ENCODE measurements around the gene MFF.
"Not testable (repeated sequence)": the region's sequence is repeated elsewhere in the genome, so short reads cannot be mapped to it uniquely, and the experiment has no call there.

The MFF gene

DNA sequence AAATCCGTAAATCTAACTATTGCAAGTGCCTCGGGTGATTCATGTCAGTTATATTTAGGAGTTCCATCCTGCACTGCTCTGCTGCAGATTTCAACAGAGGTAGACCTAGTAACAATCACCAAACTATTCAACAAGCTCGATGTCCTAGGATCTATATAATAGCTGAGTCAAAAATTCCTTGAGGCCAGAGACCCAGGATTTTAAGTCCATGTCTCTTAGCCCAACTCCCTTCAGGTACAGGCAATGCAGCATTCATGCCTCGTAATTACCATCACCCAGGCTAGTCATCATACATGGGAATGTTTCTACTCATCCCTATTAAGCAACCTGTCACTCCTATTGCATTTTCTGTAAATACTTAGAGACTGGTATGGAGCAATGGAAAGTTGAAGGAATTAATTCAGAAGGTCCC lies 53.3 kb downstream of the MFF start:
- no peak for DNase-seq (ENCODE audit: low read depth)

DNA sequence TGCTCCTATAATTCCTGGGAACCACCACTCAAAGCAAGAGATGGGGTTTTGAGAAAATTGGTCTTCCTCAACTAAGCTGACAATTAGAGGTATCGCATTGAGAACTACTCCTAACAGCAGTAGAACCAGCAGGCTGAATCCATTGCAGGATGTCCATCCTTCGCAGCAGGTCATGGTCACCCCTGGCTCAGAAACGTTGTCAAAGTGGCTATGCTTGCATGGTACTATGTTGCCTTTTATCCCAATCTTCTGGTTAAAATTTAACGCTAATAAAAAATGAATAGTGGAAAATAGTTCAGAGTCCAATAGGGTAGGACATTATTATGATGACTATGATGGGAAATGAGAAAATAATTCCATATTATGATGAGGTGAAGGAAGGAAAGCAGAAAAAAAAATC lies 54.0 kb downstream of the MFF start, which contains the start of gene TM4SF20:
Gene TM4SF20, minus strand, starts transcription at position 212 of the 400 bp plus-strand sequence. Its CDS starts 38 bp downstream, at position 174.
- DNase-seq (ENCODE audit: low read depth): no peak

DNA sequence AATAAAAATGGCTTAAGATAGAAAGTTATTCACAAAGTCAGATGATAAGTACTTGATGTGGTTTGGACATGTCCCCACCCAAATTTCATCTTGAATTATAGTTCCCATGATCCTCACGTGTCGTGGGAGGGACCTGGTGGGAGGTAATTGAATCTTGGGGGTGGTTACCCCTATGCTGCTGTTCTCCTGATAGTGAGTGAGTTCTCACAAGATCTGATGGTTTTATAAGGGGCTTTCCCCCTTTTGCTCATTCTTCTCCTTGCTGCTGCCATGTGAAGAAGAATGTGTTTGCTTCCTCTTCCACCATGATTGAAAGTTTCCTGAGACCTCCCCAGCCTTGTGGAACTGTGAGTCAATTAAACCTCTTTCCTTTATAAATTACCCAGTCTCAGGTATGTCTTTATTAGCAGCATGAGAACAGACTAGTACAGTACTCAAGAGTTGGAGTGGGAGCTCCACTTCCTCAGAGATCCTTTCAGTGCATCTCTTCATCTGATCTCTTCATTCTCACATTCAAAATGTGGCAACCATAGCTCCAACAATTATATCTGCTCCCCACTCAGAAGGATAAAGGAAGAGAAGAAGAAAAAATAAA lies 57.3 kb downstream of the MFF start:
- not testable (repeated sequence) for DNase-seq (ENCODE audit: low read depth)

DNA sequence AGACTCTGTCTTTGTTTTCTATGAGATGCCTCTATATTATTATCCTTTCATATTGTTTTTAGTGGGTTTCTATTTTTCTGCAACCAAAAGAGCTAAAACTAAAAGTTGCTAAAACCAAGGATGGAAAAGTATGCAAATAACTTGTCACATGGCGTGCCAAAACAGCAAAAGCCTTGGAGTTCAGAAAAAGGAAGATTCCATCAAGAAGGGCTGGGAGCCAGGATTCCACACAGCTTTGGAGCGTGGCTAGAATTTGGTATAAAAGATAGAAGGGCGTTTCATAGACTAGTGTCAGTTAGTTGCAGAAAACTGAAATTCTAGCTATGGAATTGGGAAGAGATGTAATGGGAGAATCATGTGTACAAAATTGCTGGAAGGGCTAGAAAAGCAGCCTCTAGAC lies 58.6 kb downstream of the MFF start:
- DNase-seq (ENCODE audit: low read depth): no peak

DNA sequence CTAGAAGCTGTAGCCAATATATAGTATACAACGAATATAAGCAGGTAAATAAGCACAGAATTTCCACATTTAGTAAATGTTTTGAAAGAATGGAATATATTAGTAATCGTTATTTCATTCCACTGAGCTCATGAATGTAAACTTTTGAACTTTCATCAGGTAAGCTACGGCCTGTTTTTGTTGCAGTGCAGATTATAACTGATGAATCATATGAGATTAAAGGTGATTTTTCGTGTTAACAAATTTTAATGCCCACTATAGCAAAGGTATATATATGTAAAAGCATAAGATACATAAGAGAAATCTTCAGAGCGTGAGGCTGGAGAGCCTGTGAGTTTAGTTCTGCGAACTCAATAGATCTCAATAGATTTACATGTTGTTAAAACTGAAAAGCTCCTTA lies 61.6 kb downstream of the MFF start:
- no peak for DNase-seq (ENCODE audit: low read depth)

DNA sequence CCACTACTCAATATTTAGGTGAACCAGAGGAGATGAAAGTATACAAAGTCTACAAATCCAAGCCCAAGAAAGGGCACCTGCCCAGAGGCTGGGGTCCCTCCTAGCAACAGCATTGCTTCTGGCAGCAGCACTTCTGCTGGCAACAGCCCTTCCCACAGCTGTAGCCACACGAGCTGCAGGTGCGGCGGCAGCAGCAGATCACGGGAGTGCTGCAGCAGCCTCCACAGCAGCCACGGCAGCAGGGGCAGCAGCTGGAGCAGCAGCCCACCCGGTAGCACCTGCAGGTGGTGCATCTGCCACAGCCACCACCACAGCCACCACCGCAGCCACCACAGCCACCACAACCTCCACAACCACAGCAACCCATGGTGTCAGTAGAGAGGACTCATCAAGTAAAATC lies 62.5 kb downstream of the MFF start, which contains the start of gene SCYGR1:
Gene SCYGR1, minus strand, starts transcription at position 367 of the 400 bp plus-strand sequence. Its CDS starts 0 bp downstream, at position 367.
- not testable (repeated sequence) for DNase-seq (ENCODE audit: low read depth)

DNA sequence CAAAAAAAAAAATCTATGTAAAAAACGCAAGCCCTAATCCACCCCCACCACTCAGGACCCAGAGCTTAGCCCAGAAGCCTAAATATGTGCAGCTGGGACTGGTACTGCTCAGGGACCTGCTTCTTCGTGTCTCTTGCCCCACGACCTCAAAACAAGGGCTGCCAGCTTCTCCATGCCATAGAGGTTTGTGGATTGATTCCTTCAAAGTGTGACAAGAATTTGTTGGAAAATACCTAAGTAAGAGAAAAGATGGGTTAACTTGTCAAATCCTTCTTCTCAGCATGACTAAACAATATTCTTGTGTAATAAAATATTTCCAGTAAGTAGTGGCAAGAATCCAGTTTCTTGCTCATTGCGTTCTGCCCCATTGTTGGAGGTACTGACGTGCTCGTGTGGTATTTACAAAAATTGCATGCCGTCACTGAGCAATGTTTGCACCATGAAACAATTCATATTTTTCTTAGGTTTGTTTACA lies 63.5 kb downstream of the MFF start:
- DNase-seq (ENCODE audit: low read depth): no peak

DNA sequence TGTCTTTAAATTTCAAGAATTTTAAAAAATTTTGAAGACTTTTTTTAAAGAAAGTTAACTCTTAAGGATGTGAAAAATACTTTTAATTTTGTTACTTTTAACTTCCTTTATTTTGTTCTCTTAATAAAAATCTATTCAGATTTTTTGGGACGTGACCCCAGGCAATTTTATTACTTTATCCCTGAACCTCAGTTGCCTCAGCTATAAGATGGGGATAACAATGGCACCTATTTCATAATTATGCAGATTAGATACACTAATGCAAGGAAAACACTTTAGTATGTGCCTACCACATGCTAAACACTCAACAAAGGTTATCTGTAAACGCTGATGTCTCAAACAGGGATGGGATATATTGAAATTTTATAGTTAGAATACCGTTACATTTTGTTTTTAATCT lies 64.2 kb downstream of the MFF start:
- DNase-seq (ENCODE audit: low read depth): no peak

DNA sequence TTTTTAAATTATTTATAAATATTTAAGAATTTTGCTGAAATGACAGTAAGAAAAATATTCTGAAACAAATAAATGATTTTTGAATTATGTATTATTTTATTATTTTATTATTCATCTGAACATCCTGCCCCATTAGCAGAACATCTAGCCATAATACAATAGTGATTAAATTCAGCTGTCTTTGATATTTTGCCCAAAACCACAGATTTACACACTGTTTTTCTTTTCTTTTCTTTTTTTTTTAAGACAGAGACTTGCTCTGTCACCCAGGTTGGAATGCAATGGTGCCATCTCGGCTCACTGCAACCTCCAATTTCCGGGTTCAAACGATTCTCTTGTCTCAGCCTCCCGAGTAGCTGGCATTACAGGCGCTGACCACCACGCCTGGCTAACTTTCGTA lies 64.6 kb downstream of the MFF start:
- no peak for DNase-seq (ENCODE audit: low read depth)

DNA sequence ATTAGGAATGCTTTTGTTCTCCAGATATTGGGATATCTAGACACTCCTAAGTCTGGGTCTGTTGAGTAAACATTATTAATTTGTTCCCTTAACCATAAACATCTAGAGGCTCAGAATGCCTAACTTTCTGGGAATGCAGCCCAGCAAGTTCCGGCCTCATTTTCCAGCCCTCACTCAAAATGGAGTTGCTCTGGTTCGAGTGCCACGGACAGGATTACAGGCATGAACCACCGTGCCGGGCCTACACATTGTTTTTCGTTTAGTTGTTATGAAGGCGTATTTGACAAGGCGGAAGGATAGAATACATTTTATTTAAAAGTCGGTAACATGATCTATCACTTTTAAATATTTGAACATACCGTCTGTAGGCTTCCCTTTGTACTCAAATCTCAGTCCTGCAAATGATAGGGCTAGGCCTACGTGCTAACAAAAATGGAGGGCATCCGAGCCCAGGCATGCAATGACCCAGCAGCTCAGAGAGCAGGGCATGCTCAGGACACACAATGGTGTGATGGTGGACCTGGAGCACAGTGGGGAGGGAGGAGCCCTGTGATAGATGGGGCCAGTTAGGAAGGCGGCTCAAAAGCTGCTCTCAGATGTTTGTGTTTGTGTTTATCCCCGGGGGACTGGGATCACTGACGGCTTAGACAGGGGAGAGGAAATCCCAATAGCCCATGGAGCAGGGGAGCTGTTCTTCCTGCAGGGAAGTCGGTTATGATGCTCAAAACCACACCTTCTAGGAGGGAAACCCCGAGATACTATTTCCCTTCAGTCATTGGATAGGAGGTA lies 65.6 kb downstream of the MFF start:
- DNase-seq (ENCODE audit: low read depth): no peak

DNA sequence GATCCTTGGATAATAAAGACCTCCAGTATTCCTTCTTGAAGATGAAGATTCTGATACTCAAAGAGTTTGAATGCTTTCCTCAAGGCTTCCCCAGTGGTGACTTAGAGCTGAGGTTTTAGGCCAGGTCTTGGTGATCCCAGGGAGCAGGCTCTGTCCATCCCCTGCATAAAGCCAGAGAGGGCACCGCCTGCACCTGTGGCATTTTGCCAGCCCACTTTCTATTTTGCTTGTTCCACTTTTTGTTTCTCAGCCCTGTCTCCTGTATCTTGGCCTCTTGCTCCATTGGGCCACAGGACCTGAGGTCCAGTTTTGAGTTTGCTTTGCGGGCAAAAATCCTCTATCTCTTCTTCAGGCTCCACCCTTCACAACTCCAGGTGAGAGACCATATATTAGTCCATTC lies 69.3 kb downstream of the MFF start:
- DNase-seq (ENCODE audit: low read depth): no peak

DNA sequence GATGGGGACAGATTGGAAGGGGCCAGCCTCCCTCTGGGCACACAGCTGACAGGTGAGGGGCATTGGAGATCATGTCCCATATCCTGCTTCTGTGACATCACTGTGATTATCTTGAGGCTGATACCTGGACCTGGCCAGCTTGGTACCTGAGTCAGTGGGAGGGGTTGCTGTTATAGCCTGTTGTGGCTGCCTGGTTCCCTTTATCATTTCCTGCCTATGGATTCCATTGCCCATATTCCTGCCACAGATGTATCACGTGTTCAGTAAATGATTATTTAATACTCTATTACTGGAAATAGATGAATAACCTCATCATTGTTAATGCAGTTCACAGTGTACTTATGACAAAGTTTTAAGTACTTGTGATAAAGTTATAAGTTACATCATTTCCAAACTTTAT lies 70.5 kb downstream of the MFF start:
- DNase-seq (ENCODE audit: low read depth): no peak

DNA sequence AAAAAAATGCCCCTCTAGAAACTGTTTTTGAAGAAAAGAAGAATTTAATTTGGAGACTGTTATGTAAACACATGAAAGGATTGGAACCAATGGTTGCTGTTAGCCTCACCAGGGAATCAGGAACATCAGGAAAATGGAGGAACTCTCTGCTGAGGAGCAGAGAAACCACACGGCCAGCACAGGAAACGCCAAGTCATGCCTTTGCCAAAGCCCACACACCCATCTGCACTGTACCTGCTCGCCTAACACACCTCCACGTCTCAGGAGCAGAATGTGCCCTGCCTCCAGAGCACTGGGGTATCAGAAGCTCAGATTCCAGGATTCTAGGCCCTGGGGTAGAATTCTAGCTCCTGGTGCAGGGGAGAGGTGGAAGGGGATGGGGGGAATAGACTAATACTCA lies 72.5 kb downstream of the MFF start:
- no peak for DNase-seq (ENCODE audit: low read depth)

DNA sequence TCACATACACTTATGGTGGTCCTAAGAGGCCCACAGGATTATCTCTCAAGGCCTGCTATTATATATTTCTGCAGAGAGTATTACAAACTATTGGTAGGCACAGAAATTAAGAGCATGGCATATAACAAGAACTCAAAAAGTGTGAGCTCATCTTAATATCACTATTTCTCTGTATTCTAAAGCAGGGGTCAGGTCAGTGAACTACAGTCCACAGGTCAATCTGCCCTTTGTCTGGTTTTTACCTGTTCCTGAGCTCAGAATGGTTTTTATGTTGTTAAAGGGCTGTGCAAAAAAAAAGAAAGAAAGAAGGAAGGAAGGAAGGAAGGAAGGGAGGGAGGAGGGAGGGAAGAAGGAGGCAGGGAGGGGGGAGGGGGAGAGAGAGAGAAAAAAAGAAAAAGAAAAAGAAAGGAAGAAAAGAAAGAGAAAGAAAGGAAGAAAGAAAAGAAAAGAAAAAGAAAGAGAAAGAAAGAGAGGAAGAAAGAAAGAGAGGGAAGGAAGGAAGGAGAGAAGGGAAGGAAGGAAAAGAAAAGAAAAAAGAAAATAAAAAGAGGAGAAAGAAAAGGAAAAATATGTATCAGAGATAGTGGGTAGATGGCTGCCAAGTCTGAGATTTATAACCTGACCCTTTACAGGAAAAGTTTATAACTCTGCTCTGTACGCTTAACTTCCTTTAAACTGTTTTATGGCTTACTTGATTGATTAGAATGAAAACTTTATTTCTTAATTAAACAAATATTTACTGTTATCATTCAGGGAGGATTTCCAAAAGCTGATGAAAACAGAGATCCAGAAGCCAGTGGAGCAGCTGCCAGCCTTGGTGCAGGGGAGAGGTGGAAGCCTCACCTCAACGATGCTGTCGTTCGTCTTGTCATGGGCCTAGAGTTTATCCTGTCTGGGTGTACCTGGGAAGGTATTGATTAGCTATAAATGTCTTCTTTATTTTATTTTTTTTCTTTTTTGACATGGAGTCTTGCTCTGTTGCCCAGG lies 73.9 kb downstream of the MFF start:
- no peak for DNase-seq (ENCODE audit: low read depth)

DNA sequence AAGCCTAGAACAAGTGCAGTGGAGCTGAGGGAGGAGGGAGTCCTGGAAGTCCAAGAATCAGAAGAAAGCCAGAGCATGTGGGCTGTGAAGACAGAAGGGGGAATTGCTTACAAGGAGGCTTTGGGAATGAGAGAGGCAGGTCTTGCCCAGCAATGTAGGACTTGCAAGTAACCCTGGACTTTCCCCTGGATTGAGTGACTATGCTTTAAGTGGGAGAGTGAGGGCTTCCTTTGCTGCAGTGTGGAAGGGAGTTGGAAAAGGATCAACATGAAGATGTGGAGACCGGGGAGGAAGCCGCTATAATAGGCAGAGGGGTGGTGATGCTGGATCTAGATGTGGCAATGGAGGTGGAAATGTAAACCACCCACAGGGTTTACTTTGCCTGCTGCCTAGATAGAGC lies 76.5 kb downstream of the MFF start:
- no peak for DNase-seq (ENCODE audit: low read depth)

DNA sequence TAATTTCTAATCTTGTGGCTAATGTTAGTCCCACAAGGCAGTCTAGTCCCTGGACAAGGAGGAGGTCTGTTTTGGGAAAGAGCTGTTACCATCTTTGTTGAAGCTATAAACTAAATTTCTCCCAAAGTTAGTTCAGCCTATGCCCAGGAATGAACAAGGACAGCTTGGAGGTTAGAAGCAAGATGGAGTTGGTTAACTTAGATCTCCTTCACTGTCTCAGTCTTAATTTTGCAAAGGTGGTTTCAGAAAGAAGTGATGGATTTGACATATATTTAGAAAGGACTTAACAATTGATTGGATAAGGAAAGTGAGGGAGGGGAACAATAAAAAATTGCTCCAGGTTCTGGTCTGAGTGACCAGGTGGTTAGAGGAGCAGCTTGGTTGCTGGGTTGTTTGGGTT lies 77.3 kb downstream of the MFF start:
- no peak for DNase-seq (ENCODE audit: low read depth)

DNA sequence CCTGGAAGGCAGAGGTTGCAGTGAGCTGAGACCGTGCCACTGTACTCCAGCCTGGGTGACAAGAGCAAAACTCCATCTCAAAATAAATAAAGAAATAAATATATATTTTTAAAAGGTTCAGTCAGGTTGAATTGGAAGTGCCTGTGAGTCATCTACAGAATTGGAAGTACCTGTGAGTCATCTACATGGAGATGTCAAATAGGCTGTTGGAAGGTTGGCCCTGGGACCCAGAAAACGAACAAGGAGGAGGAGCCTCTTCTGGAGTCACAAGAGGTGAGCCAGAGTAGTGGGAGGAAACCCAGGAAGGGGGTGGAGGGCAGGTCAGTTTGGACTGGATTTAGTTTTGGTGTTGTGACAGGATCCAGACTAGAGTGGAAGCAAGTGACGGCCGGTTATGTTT lies 77.9 kb downstream of the MFF start:
- no peak for DNase-seq (ENCODE audit: low read depth)

DNA sequence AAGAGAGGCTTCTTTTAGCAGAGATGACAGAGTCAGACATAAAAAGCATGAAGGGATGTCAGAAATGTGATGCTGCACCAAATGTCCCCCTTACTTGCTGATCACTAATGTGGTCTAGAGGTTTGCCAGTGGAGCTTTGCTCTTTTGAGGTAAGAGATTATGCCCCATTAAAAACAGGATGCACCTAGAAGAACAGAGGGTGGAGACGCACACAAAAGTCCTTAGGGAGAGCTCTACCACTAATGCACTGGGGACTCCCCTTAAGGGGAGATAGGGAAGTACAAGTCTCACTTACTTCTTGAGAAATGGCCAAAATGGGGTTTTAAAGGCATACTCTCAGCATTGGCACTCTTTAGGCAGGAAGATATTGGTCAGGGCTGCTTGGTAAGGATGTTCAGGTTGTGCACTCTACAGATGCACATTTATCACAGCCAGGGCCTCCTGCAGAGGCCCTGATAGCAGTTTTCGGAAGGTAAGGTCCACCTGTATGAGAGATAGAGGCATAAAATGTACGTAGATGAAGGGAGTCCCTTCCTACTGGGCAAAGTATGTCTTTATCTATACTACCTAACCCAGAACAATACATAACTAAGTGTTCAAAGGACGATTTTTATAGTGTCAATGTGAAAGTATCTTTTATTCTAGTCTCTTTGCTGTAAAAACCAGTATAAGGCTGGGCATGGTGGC lies 79.7 kb downstream of the MFF start:
- DNase-seq (ENCODE audit: low read depth): no peak

DNA sequence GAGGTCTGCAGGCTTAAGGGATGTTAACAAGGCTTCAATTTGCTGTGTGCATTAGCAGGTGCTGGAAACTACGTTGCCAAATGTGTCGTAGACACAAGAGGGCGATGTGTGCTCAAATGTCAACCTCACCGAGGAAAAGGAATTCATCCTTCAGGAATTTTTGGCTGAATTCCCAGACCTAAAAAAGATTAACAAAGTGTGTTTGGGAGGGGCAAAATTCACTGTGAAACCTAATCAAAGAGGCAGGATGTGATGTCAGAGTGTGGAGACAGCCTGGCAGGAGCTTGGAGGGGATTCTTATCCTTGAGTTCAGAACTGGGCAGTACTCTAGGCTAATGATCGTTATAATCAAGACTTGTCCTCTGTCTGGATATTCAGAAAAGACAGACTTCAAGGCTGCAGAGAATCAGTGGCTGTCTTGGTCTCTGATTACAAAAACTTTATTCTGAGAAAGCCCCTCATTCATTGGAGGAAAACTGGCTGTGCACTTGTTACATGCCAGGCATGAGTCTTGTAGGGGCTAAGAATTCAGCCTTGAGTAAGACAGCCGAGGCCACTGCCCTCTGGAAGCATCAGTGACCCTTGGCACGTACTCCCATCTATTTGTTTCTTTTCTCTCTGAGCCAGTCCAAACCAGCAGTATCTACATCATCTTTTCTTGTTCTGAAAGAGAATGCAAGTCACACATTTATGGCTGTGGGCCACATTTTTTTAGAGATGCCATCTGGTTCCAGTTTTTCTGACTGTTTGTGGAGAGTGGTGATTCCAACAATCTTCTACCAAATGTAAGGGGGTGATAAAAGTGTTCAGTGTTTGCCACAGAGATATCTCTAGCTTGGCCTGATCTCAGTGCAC lies 81.4 kb downstream of the MFF start:
- no peak for DNase-seq (ENCODE audit: low read depth)
